IMR-90 (cell line): ENCODE results near the gene NAA10. TPM values are rescaled to one million over a fixed set of nuclear protein-coding genes. Genes with fewer than 3 reads are reported as not detected.

ENCODE experiments used
- ATAC-seq: fragments of 200-7000 bp; cut with Tn5 transposase; 2 replicates; pipeline ENCODE4 v1.9.1; 2020; ENCODE audit warnings: low read depth, mild to moderate bottlenecking, moderate library complexity
- BruUV-seq: library from RNA; stranded (reverse); fragments of 400-500 nt; replicated peaks from 2 replicates; lab custom pipeline; 2021; lab: Mats Ljungman, UMichigan
- CTCF ChIA-PET: fragments of 300-600 bp; formaldehyde crosslinking; extraction: SDS; loops from one replicate; lab custom pipeline; 2021; ENCODE audit warnings: antibody characterized with exemption; lab: Yijun Ruan, JAX
- POLR2A ChIA-PET: fragments of 300-600 bp; sonication (Branson Sonifier 250); formaldehyde crosslinking; loops from one replicate; lab custom pipeline; 2022; ENCODE audit warnings: antibody characterized with exemption; ENCODE audit not compliant: unreplicated experiment; lab: Charles Lee
- DNase-seq: peaks from one replicate; pipeline ENCODE4 v3.0.0; 2013
- H2AFZ ChIP-seq: replicated peaks from 2 replicates; pipeline ENCODE3; 2013; ENCODE audit warnings: low read length, mild to moderate bottlenecking; ENCODE audit not compliant: poor library complexity
- H2AK5ac ChIP-seq: 2 replicates; pipeline ENCODE4 v1.6.1; 2013; ENCODE audit warnings: low read depth, low read length, inconsistent platforms
- H2AK9ac ChIP-seq: replicated peaks from 2 replicates; pipeline ENCODE3; 2013; ENCODE audit warnings: mild to moderate bottlenecking, low read depth, low read length, moderate library complexity; ENCODE audit not compliant: poor library complexity
- H2BK120ac ChIP-seq: 2 replicates; pipeline ENCODE4 v1.6.1; 2013; ENCODE audit warnings: low read depth, low read length, inconsistent platforms
- H2BK15ac ChIP-seq: 3 replicates; pipeline ENCODE4 v1.6.1; 2013; ENCODE audit warnings: low read depth, low read length, inconsistent platforms
- H2BK20ac ChIP-seq: 2 replicates; pipeline ENCODE4 v1.6.1; 2013; ENCODE audit warnings: low read depth, mild to moderate bottlenecking, inconsistent platforms, low read length, moderate library complexity
- H2BK5ac ChIP-seq: 2 replicates; pipeline ENCODE4 v1.6.1; 2013; ENCODE audit warnings: mild to moderate bottlenecking, low read depth, low read length, inconsistent platforms; ENCODE audit not compliant: poor library complexity, severe bottlenecking
- H3K14ac ChIP-seq: replicated peaks from 2 replicates; pipeline ENCODE4 v1.6.1; 2013; ENCODE audit warnings: low read depth, low read length, inconsistent platforms
- H3K18ac ChIP-seq: 2 replicates; pipeline ENCODE4 v1.6.1; 2013; ENCODE audit warnings: low read depth, low read length, control low read depth
- H3K23ac ChIP-seq: 2 replicates; pipeline ENCODE4 v1.6.1; 2013; ENCODE audit warnings: low read depth, low read length, inconsistent platforms
- H3K27ac ChIP-seq: 2 replicates; pipeline ENCODE4 v1.5.1; 2013; ENCODE audit warnings: mild to moderate bottlenecking, control low read depth, low read length; ENCODE audit not compliant: insufficient read depth
- H3K27me3 ChIP-seq: 2 replicates; pipeline ENCODE4 v1.6.1; 2013; ENCODE audit warnings: low read length; ENCODE audit not compliant: control insufficient read depth, insufficient read depth
- H3K36me3 ChIP-seq: 2 replicates; pipeline ENCODE4 v1.6.1; 2013; ENCODE audit warnings: low read length, mixed read lengths; ENCODE audit not compliant: control insufficient read depth, insufficient read depth
- H3K4ac ChIP-seq: 2 replicates; pipeline ENCODE4 v1.6.1; 2013; ENCODE audit warnings: low read depth, low read length, inconsistent platforms
- H3K4me1 ChIP-seq: 2 replicates; pipeline ENCODE4 v1.6.1; 2013; ENCODE audit warnings: low read length, mixed read lengths; ENCODE audit not compliant: control insufficient read depth, insufficient read depth
- H3K4me2 ChIP-seq: 2 replicates; pipeline ENCODE4 v1.6.1; 2013; ENCODE audit warnings: low read depth, mild to moderate bottlenecking, control low read depth, low read length, moderate library complexity
- H3K4me3 ChIP-seq: 2 replicates; pipeline ENCODE4 v1.5.1; 2013; ENCODE audit warnings: low read depth, mild to moderate bottlenecking, control low read depth, low read length, moderate library complexity; ENCODE audit not compliant: insufficient read depth
- H3K56ac ChIP-seq: 2 replicates; pipeline ENCODE4 v1.6.1; 2013; ENCODE audit warnings: low read length, inconsistent platforms; ENCODE audit not compliant: insufficient read depth; ENCODE audit errors: extremely low read depth
- H3K79me1 ChIP-seq, 2 experiments: 2 replicates each; pipeline ENCODE4 v1.6.1; 2013; ENCODE audit warnings: low read length in 2 of 2, inconsistent platforms in 1 of 2, low read depth in 1 of 2
- H3K9ac ChIP-seq: 2 replicates; pipeline ENCODE4 v1.6.1; 2013; ENCODE audit warnings: low read depth, low read length, control low read depth
- H3K9me1 ChIP-seq: 2 replicates; pipeline ENCODE4 v1.6.1; 2013; ENCODE audit warnings: low read length, inconsistent platforms; ENCODE audit not compliant: insufficient read depth
- H3K9me3 ChIP-seq: 2 replicates; pipeline ENCODE4 v1.6.1; 2013; ENCODE audit warnings: low read length; ENCODE audit not compliant: control insufficient read depth, insufficient read depth
- H4K20me1 ChIP-seq: 2 replicates; pipeline ENCODE4 v1.6.1; 2013; ENCODE audit warnings: low read length, inconsistent platforms; ENCODE audit not compliant: insufficient read depth
- H4K5ac ChIP-seq: 2 replicates; pipeline ENCODE4 v1.6.1; 2013; ENCODE audit warnings: mild to moderate bottlenecking, low read depth, low read length, control low read depth
- H4K8ac ChIP-seq, 2 experiments: 2 replicates each; pipeline ENCODE4 v1.6.1; 2013; ENCODE audit warnings: low read depth in 2 of 2, low read length in 2 of 2, control low read depth in 1 of 2, inconsistent platforms in 1 of 2
- H4K91ac ChIP-seq: 2 replicates; pipeline ENCODE4 v1.6.1; 2013; ENCODE audit warnings: low read depth, low read length, inconsistent platforms; ENCODE audit not compliant: insufficient read depth
- BHLHE40 ChIP-seq: fragments of 150-350 bp; IDR thresholded peaks from 2 replicates; pipeline ENCODE4 v1.6.1; 2016; ENCODE audit warnings: mild to moderate bottlenecking, low read depth, low read length
- CEBPB ChIP-seq: IDR thresholded peaks from 2 replicates; pipeline ENCODE4 v1.6.1; 2012; ENCODE audit warnings: low read depth, low read length, improper control_type of control experiment
- CHD1 ChIP-seq: IDR thresholded peaks from 2 replicates; pipeline ENCODE4 v1.6.1; 2012; ENCODE audit warnings: low read depth, low read length, improper control_type of control experiment
- FOS ChIP-seq: fragments of 150-350 bp; IDR thresholded peaks from 2 replicates; pipeline ENCODE4 v1.6.1; 2016; ENCODE audit warnings: low read depth, low read length
- MAFK ChIP-seq: IDR thresholded peaks from 2 replicates; pipeline ENCODE4 v1.6.1; 2012; ENCODE audit warnings: low read depth, low read length, improper control_type of control experiment
- MAZ ChIP-seq: IDR thresholded peaks from 2 replicates; pipeline ENCODE4 v1.6.1; 2012; ENCODE audit warnings: low read depth, mild to moderate bottlenecking, low read length, improper control_type of control experiment, moderate library complexity, borderline replicate concordance
- MXI1 ChIP-seq: IDR thresholded peaks from 2 replicates; pipeline ENCODE4 v1.6.1; 2012; ENCODE audit warnings: low read depth, mild to moderate bottlenecking, low read length, moderate library complexity, borderline replicate concordance
- NFE2L2 ChIP-seq: fragments of 150-350 bp; IDR thresholded peaks from 2 replicates; pipeline ENCODE4 v1.6.1; 2016; ENCODE audit warnings: low read depth, mild to moderate bottlenecking, low read length
- POLR2A ChIP-seq: IDR thresholded peaks from 2 replicates; pipeline ENCODE4 v1.6.1; 2012; ENCODE audit warnings: mild to moderate bottlenecking, low read depth, low read length
- RAD21 ChIP-seq: IDR thresholded peaks from 2 replicates; pipeline ENCODE4 v1.6.1; 2012; ENCODE audit warnings: low read length, improper control_type of control experiment
- RCOR1 ChIP-seq: IDR thresholded peaks from 2 replicates; pipeline ENCODE4 v1.6.1; 2012; ENCODE audit warnings: mild to moderate bottlenecking, low read length, improper control_type of control experiment; ENCODE audit not compliant: insufficient replicate concordance
- RFX5 ChIP-seq: IDR thresholded peaks from 2 replicates; pipeline ENCODE4 v1.8.0; 2012; ENCODE audit warnings: low read depth, mild to moderate bottlenecking, low read length, moderate library complexity
- SMC3 ChIP-seq: fragments of 150-350 bp; IDR thresholded peaks from 2 replicates; pipeline ENCODE4 v1.6.1; 2016; ENCODE audit warnings: low read depth, mild to moderate bottlenecking, antibody characterized with exemption, low read length, moderate library complexity
- WGBS, 2 experiments: methylation state at CpG; one replicate each; pipeline versions ENCODE4 v1.1.5 to v1.1.7; 2013; ENCODE audit warnings: missing lambda C conversion rate in 2 of 2; ENCODE audit not compliant: insufficient read length in 1 of 2; ENCODE audit errors: extremely low coverage in 2 of 2; 5-methylcytosine and 5-hydroxymethylcytosine counted together
- dilution Hi-C: fragments of 300-500 bp; cut with HindIII; formaldehyde crosslinking; loops from one replicate; pipeline ENCODE4 v1.14.3; 2018; ENCODE audit warnings: low sequenced_read_pairs; ENCODE audit not compliant: unreplicated experiment
- in situ Hi-C: fragments of 300-500 bp; cut with MboI; formaldehyde crosslinking; loops from 3 replicates; pipeline ENCODE4 v1.14.3; 2019; ENCODE audit warnings: low sequenced_read_pairs, inconsistent platforms, mixed read lengths
- intact Hi-C: fragments of 100-400 bp; cut with micrococcal nuclease; formaldehyde crosslinking; loops from 2 replicates; pipeline ENCODE4 v1.10.0; 2022
- polyA plus RNA-seq, 3 experiments: library from polyadenylated mRNA; depleted of rRNA; stranded (reverse); fragments of >200 nt; gene quantifications; 2 replicates each; pipeline ENCODE4 v1.2.3, GENCODE V29; 2012; ENCODE audit warnings: low replicate concordance in 1 of 3
- total RNA-seq: library from RNA; depleted of rRNA; stranded (reverse); fragments of >200 nt; gene quantifications from 2 replicates; pipeline ENCODE4 v1.2.3, GENCODE V29; 2012
- TF ChIP-seq, protein P1 (sequence below): fragments of 150-350 bp; IDR thresholded peaks from 2 replicates; pipeline ENCODE4 v1.6.1; 2017; ENCODE audit warnings: mild to moderate bottlenecking, antibody characterized with exemption, low read length, low read depth
- TF ChIP-seq, protein P2 (sequence below): conservative IDR thresholded peaks from 2 replicates; pipeline ENCODE4 v1.5.1; 2012; ENCODE audit warnings: mild to moderate bottlenecking, low read depth, low read length, improper control_type of control experiment
- TF ChIP-seq, protein P3 (sequence below): fragments of 150-350 bp; IDR thresholded peaks from 2 replicates; pipeline ENCODE4 v1.6.1; 2016; ENCODE audit warnings: low read depth, mild to moderate bottlenecking, low read length, moderate library complexity, borderline replicate concordance

NAA10 gene
- total and polyA plus RNA-seq, 2 of the 4 experiments (the other 2 are of a cell fraction) = 98.6 to 172 TPM

DNA sequence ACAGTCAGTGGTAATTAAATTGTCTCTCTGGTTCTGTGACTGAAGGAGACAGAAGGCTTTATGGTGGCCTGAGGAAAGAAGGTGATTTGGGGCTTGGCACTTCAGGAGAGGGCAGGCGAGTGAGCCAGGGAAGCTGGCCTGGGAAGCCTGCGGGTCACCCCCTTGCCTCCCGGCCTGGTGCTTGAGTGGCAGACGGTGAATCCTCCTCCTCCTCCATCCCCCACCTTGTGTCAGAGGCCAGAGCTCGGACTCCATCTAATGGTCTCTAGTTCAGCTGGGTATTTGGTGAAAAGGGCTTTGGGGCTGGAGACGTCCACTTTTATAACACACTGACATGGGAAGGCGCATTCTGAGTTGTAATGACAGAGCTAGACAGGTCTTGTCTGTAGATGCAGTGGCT lies 46.4 kb upstream of the NAA10 start:
- Histone ChIP-seq H3K36me3 (no peaks in the 10 kb centered on the region; the same call in 1 of the 2 replicates), H3K4me1 (no peaks in the 10 kb centered on the region), H2AK5ac (no peak overlapping the region), H2BK5ac (no peak overlapping the region), H3K56ac (no peak overlapping the region), H3K79me1 (no peaks in the 10 kb centered on the region), H2BK20ac (no peak overlapping the region), H3K14ac (no peak overlapping the region), H3K9me1 (no peaks in the 10 kb centered on the region), H4K20me1 (no peaks in the 10 kb centered on the region), H4K8ac (no peak overlapping the region), H3K4ac (no peak overlapping the region), H2BK120ac (no peak overlapping the region), H2AK9ac (no peak overlapping the region), H4K5ac (no peak overlapping the region), H3K18ac (no peak overlapping the region), H3K4me2 (no peak overlapping the region), H2AFZ (no peak overlapping the region), H4K91ac (no peak overlapping the region), H2BK15ac (no peak overlapping the region), H3K4me3 (no peak overlapping the region), H3K23ac (no peak overlapping the region), H3K27ac (no peak overlapping the region), H3K9ac (no peak overlapping the region), H3K27me3 (no peaks in the 10 kb centered on the region; the same call in 1 of the 2 replicates), H3K9me3 (peaks cover 4% of the 10 kb centered on the region; the same call in 1 of the 2 replicates)
- ChIA-PET POLR2A (no interaction called here), CTCF (no interaction called here)
- TF ChIP-seq, protein P1, sequence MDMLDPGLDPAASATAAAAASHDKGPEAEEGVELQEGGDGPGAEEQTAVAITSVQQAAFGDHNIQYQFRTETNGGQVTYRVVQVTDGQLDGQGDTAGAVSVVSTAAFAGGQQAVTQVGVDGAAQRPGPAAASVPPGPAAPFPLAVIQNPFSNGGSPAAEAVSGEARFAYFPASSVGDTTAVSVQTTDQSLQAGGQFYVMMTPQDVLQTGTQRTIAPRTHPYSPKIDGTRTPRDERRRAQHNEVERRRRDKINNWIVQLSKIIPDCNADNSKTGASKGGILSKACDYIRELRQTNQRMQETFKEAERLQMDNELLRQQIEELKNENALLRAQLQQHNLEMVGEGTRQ = no peak
- TF ChIP-seq, protein P2, sequence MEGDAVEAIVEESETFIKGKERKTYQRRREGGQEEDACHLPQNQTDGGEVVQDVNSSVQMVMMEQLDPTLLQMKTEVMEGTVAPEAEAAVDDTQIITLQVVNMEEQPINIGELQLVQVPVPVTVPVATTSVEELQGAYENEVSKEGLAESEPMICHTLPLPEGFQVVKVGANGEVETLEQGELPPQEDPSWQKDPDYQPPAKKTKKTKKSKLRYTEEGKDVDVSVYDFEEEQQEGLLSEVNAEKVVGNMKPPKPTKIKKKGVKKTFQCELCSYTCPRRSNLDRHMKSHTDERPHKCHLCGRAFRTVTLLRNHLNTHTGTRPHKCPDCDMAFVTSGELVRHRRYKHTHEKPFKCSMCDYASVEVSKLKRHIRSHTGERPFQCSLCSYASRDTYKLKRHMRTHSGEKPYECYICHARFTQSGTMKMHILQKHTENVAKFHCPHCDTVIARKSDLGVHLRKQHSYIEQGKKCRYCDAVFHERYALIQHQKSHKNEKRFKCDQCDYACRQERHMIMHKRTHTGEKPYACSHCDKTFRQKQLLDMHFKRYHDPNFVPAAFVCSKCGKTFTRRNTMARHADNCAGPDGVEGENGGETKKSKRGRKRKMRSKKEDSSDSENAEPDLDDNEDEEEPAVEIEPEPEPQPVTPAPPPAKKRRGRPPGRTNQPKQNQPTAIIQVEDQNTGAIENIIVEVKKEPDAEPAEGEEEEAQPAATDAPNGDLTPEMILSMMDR = no peak
- TF ChIP-seq RCOR1 (no peak), MAZ (no peak), POLR2A (no peak), CHD1 (no peak), BHLHE40 (no peak), MAFK (no peak), RAD21 (no peak), MXI1 (no peak), CEBPB (no peak), RFX5 (no peak), SMC3 (no peak), FOS (no peak), NFE2L2 (no peak)
- TF ChIP-seq, protein P3, sequence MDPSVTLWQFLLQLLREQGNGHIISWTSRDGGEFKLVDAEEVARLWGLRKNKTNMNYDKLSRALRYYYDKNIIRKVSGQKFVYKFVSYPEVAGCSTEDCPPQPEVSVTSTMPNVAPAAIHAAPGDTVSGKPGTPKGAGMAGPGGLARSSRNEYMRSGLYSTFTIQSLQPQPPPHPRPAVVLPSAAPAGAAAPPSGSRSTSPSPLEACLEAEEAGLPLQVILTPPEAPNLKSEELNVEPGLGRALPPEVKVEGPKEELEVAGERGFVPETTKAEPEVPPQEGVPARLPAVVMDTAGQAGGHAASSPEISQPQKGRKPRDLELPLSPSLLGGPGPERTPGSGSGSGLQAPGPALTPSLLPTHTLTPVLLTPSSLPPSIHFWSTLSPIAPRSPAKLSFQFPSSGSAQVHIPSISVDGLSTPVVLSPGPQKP = no peak
- DNase-seq (no peak), ATAC-seq (no peak)
- dilution Hi-C loops = no loop called here
- intact Hi-C loops = no loop called here
- in situ Hi-C loops = no loop called here
- BruUV-seq = no TSS peak
- no CpG with 5 or more reads among the region's 7 CpGs for WGBS, 2 experiments
